ENCODE data around the gene HMHB1.
"Not testable (repeated sequence)": the region's sequence is repeated elsewhere in the genome, so short reads cannot be mapped to it uniquely, and the experiment has no call there.

Gene HMHB1

DNA sequence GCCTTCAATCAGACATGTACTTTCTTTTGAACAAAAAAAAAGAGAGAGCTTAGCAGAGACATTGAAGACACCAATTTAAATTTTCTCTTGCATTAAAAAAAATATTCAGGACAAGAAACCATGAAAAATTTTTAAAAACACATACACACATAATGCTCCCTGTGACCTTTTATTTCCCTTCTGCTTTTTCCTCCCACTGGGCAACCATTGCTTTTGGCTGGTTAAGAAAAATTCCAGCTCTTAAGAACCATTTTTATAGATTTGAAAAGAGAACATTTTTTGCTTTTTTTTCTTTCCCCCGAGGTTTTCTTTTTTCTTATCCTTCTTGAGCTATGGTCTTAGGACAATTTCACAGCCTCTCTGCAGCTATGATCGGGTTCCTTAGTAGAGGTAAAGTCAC lies 6.1 kb upstream of the HMHB1 start:
- H3K27ac ChIP-seq = no peak overlapping the region
- no peak for TF ChIP-seq ZFX (IDR thresholded peaks at IDR 0.05)
- TF ChIP-seq, protein P1, sequence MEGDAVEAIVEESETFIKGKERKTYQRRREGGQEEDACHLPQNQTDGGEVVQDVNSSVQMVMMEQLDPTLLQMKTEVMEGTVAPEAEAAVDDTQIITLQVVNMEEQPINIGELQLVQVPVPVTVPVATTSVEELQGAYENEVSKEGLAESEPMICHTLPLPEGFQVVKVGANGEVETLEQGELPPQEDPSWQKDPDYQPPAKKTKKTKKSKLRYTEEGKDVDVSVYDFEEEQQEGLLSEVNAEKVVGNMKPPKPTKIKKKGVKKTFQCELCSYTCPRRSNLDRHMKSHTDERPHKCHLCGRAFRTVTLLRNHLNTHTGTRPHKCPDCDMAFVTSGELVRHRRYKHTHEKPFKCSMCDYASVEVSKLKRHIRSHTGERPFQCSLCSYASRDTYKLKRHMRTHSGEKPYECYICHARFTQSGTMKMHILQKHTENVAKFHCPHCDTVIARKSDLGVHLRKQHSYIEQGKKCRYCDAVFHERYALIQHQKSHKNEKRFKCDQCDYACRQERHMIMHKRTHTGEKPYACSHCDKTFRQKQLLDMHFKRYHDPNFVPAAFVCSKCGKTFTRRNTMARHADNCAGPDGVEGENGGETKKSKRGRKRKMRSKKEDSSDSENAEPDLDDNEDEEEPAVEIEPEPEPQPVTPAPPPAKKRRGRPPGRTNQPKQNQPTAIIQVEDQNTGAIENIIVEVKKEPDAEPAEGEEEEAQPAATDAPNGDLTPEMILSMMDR (conservative IDR thresholded peaks at IDR 0.05) = no peak

DNA sequence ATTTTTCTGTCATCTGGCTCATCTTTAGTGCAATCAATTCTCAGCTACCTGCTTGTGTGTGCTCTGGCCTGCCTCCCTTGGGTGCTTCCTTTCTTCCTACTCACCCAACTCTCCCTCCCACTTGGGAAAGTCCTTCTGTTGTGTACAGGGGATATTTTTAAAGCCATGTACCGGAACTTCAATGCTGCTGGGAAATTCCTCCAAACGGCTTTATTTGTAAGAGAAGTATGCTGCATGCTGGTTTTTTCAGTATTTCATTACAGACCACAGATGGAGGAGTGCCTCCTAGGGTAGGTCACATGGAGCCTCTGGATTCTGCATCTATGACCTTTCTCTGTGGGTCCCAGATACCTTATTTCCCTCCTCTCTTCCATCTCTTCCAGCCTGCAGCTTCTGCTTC lies 5.4 kb upstream of the HMHB1 start:
- TF ChIP-seq, protein P1 (conservative IDR thresholded peaks at IDR 0.05) = no peak
- no peak for TF ChIP-seq ZFX (IDR thresholded peaks at IDR 0.05)
- H3K27ac ChIP-seq = no peak overlapping the region

DNA sequence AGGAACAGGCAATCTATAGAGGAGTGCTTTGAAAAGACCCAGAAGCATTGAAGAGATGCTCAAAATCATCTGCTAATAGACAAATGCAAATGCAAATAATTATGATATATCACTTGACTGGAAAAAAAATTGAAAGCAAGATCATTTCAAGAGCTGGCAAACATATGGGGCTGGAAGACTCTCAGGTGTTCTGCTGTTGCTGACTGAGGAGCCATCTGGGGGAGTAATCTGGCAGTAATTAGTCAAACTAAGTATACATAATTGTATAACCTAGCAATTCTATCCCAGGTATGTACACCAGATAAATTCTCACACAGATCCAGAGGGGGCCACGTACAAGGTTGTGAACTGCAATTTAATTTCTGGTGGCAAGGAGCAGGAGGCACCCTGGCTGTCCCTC lies 4.6 kb upstream of the HMHB1 start:
- TF ChIP-seq, protein P1 (conservative IDR thresholded peaks at IDR 0.05) = no peak
- no peak for TF ChIP-seq ZFX (IDR thresholded peaks at IDR 0.05)
- H3K27ac ChIP-seq = no peak overlapping the region

DNA sequence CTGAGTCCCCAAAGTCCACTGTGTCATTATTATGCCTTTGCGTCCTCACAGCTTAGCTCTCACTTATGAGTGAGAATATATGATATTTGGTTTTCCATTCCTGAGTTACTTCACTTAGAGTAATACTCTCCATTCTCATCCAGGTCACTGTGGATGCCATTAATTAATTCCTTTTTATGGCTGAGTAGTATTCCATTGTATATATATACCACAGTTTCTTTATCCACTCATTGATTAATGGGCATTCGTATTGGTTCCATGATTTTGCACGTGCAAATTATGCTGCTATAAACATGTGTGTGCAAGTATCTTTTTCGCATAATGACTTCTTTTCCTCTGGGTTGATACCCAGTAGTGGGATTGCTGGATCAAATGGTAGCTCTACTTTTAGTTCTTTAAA lies 4.4 kb downstream of the HMHB1 start:
- not testable (repeated sequence) for H3K27ac ChIP-seq

DNA sequence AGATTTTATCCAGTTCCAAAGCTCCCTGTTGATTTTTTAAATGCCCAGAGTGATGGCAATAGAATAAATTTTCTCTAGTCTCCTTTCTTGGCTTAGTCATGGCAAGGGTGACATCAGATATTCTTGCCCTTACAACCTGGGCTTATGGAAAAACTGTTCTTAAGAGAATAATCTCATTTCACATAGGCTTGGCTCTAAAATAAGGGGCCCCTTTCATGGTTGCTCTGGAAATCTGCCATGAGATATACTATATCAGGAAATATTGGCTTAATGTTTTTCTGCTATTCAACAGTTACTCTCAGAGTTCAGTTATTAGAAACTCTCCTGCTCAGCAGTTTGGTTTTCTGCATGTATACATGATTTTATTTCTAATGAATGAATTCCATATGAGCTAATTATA lies 7.8 kb downstream of the HMHB1 start:
- no peak overlapping the region for H3K27ac ChIP-seq
- TF ChIP-seq ZFX (IDR thresholded peaks at IDR 0.05) = no peak
- TF ChIP-seq, protein P1 (conservative IDR thresholded peaks at IDR 0.05) = no peak

DNA sequence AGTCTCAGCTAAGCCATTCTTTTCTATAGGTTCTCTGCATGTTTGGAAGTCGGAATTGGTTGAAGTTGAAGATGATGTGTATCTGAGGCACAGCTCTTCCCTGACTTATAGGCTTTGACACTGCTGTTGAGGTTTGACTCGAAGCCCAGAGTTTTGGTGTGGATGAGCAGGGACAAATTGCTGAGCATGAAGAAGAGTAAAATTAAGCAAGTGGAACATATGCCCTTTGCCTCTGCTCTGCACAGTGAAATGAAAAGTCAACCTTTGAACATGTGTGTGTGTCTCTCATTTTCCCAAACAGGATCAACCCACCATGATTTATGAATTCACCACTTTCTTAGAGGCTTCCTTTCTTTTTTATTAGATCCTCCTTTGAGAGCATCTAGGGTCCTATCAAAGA lies 8.5 kb downstream of the HMHB1 start:
- no peak overlapping the region for H3K27ac ChIP-seq
- TF ChIP-seq, protein P1 (conservative IDR thresholded peaks at IDR 0.05) = no peak
- TF ChIP-seq ZFX (IDR thresholded peaks at IDR 0.05) = no peak

DNA sequence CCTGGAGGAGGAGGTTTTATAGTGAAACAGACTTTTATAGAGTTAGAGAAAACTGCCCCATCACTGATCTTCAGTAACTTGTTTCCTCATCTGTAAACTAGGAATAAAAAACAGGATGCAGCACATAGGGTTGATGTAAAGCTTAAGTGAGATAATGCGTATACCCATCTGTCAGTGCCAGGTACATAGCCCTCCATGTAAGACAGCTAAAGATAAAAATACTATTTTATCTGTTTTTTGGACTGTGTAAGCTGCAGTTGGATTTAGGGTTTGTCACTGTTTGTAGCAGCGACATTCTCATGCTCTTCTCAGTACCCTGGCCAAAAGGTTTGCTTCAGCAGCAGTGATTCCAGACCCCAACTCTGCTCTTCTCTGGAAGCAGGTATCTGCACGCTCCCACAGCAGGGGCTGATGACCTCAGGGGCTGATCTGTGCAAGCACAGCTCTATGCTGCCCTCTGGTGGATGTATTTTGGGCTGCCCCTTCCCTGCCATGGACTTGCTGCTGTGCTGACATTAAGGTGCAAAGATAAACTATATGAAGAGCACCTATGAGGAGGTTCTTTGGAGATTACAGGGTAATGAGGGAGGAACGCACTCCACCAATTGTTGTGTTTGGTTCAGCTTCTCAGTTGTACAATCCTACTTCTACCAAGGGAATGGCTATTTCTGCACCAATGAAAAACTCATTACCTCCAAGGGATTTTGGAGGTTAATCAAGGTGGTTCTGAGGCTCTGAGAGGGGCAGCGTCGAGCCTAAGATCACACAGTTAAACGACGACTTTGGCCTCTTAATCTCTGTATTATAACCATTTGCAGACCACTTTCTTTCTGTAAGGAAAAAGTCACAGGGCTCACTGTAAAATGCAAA lies 13.1 kb downstream of the HMHB1 start:
- no peak overlapping the region for H3K27ac ChIP-seq

More for the DNA sequence above, 13.1 kb downstream of the HMHB1 start:
- no peak for TF ChIP-seq ZFX (IDR thresholded peaks at IDR 0.05)
- TF ChIP-seq, protein P1 (conservative IDR thresholded peaks at IDR 0.05) = peak; percentile 94
